VCaP (cell line): ENCODE data around the gene PSMB11.
"Not testable (repeated sequence)": the region's sequence is repeated elsewhere in the genome, so short reads cannot be mapped to it uniquely, and the experiment has no call there.

Source experiments
- H3K27ac ChIP-seq: fragments of 450-650 bp; 2 replicates; pipeline ENCODE4 v1.5.1; 2017
- TF ChIP-seq, protein P1 (sequence below): fragments of 450-650 bp; conservative IDR thresholded peaks from 2 replicates; pipeline ENCODE4 v1.5.1; 2017; ENCODE audit warnings: mild to moderate bottlenecking, moderate library complexity

PSMB11 gene

DNA sequence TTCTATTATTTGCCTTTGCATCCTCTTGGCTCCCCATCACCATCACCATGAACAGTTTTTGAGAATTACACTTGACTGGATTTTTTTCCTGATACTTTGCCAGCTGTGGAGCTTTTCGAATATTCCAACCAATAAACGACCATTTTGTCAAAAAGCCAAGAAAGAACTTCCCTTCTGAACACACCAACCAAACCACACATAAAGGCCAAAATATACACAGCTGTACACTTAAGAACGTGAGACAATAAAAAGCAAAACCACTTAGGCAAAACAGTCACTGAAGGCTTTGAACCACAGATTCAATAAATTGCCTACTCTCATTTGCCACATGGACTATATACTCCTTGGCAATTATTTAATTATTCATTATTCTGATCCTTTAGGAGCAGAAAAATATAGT is 33.2 kb upstream of the PSMB11 start:
- peak overlapping the region; percentile 96 for H3K27ac ChIP-seq
- TF ChIP-seq, protein P1, sequence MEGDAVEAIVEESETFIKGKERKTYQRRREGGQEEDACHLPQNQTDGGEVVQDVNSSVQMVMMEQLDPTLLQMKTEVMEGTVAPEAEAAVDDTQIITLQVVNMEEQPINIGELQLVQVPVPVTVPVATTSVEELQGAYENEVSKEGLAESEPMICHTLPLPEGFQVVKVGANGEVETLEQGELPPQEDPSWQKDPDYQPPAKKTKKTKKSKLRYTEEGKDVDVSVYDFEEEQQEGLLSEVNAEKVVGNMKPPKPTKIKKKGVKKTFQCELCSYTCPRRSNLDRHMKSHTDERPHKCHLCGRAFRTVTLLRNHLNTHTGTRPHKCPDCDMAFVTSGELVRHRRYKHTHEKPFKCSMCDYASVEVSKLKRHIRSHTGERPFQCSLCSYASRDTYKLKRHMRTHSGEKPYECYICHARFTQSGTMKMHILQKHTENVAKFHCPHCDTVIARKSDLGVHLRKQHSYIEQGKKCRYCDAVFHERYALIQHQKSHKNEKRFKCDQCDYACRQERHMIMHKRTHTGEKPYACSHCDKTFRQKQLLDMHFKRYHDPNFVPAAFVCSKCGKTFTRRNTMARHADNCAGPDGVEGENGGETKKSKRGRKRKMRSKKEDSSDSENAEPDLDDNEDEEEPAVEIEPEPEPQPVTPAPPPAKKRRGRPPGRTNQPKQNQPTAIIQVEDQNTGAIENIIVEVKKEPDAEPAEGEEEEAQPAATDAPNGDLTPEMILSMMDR = no peak

DNA sequence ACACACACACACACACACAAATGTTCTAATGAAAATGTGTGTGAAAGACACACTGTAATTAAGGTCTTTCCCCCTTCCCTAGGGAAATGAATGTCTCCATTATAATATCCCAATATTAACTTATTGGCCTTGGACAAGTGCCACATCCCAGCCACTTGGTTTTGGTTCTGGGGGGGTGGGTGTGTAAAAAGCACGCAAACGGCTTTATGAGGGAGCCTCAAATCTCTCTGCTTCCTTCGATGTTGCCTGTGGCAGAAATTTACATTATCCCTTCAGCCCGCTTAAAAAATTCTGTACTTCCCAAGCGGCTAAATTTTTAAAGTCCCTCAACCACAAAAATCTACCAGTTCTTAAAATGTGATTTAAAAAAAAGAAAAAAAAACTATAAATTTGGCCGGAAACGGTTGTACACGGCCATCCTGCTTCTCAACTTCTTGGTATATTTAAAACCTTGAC is 32.5 kb upstream of the PSMB11 start:
- TF ChIP-seq, protein P1 = no peak
- H3K27ac ChIP-seq = peak overlapping the region; percentile 96

DNA sequence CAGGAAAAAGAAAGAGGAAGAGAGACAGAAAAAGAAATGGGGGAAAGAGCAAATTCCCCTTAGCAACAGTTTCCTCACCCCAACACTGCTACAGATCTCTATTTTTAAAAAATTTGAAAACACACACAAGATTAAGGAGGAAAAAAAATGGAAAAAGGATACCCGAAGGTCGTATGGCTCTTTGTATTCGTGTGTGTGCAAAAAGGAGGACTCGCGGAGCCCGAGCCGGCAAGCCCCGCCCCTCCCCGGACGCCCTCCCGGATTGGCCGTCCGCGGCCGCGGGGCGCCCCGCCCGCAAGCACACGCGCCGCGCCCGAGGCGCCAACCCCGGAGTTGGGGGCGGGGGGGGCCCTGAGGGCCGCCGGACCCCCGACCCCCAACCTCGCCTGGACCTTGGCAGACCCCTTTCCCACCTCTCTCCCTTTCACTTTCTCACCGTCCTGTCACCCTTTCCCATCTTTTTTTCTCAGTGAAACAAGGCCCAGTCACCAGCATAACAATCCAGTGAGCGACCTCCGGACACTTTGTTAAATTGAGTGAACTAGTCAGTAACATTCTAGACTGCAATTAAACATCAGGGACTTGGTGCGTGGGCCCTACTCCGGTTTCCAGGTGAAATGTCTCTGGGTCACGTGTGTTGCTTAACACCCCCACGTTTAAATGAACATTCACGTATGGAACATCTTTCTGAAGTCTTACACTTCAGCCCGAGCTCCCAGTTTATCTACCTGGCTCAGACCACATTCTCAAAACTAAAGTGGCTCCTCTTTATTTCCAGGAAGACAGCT is 31.9 kb upstream of the PSMB11 start, which contains the start of gene C14orf93:
Gene C14orf93 (minus strand): TSS at position 205 of the 788 bp plus-strand sequence. CDS start 11,120 bp downstream, outside the sequence.
- TF ChIP-seq, protein P1 = no peak
- peak within 1 kb of the TSS; percentile 96 for H3K27ac ChIP-seq

DNA sequence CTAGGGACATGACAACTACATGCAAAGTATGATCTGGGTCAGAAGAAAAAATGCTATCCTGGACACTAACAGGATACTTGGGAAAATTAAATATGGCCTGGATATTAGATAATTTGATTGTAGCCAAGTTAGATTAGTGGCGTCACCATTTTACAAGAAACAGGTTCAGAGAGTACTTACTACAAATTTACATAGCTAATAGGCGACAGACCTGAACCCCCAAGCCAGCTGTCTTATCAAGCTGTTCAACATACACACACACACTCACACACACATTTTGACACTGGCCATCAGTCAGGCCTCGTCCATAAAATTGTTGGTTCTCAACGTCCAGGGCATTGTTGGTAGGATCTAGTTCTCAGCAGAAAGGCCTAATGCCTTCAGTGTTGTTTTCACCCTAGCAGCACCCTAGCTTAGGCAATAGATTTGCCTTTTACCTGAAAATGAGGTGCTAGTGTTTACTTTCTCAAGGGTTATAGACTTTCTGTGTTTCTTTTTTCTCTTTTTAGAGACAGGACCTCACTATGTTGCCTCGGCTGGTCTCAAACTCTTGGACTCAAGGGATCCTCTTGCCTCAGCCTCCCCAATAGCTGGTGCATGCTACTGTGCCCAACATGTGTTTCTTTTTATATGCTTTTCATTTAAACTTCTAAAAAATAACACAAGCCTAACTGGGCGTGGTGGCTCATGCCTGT is 28.8 kb upstream of the PSMB11 start:
- TF ChIP-seq, protein P1 = no peak
- H3K27ac ChIP-seq = no peak overlapping the region

DNA sequence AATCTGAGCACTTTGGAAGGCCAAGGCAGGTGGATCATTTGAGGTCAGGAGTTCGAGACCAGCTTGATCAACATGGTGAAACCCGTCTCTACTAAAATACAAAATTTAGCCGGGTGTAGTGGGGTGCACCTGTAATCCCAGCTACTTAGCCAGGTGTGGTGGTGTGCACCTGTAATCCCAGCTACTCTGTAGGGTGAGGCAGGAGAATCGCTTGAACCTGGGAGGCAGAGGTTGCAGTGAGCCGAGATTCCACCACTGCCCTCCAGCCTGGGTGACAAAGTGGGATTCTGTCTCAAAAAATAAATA is 28.3 kb upstream of the PSMB11 start:
- H3K27ac ChIP-seq = not testable (repeated sequence)

DNA sequence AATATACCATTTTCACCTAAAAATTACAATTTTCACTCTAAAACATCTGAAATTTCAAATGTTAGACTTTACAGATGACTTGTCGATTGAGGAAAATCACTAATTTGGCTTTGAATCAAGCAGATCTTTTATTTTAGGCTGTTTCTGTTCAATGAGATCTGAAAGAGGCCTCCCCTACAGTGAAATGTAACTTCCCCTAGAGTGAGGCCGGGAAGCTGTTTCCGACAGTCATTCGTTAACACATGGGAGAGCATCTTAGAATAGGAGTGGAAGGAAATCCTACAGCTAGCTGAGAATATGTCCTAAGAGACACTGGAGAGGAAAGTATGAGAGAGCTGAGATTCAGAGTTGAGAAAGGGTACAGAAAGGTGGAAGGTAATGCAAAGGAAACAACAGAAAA is 26.4 kb upstream of the PSMB11 start:
- no peak overlapping the region for H3K27ac ChIP-seq
- TF ChIP-seq, protein P1 = no peak

DNA sequence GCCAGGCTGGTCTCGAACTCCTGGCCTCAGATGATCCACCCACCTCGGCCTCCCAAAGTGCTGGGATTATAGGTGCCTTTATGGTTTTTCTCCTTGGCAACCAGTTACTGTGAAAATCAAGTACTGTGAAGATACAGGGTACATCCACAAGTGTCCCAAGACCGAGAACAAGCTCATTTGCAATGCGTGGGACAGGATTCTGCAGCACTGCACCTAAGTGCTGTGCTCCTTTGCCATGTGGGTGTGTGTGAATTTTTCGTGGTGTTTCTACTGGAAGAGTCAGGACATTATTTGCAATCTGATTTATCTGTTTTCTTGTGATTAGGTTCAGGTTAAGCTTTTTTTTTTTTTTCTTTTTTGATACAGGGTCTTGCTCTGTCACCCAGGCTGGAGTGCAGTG is 24.9 kb upstream of the PSMB11 start:
- H3K27ac ChIP-seq = no peak overlapping the region
- TF ChIP-seq, protein P1 = no peak

DNA sequence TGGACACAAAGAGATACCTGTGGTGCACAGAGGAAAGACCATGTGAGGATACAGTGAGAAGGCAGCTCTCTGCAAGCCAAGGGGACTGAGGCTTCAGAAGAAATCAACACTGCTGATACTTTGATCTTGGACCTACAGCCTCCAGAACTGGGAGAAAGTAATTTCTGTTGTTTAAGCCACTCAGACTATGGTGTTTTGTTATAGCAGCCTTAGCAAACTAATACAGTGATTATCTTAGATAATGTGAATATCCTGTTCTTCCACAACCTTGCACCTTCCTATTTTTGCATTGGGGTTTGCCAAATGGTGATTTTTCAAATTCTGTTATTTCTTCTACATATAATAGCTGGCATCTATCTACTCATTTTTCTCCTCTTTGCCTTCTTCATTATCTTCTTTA is 23.9 kb upstream of the PSMB11 start:
- TF ChIP-seq, protein P1 = no peak
- H3K27ac ChIP-seq = no peak overlapping the region
